CMK (cell line): ENCODE data around the gene LRRN4CL.
"Not testable (repeated sequence)": the region's sequence is repeated elsewhere in the genome, so short reads cannot be mapped to it uniquely, and the experiment has no call there.

ENCODE experiments used
- DNase-seq: peaks from one replicate; pipeline ENCODE4 v3.0.0-alpha.2; 2010; ENCODE audit warnings: low read depth

The LRRN4CL gene

GRCh38 chr11:62709247-62710000 is 20.1 kb upstream of the LRRN4CL start:
- no peak for DNase-seq

- DNase-seq: no peak
Observed at GRCh38 chr11:62708793-62709192, 19.5 kb upstream of the LRRN4CL start.

GRCh38 chr11:62708392-62708791 is 19.1 kb upstream of the LRRN4CL start:
- no peak for DNase-seq

- DNase-seq: no peak
Observed at GRCh38 chr11:62707277-62707861, 18.0 kb upstream of the LRRN4CL start, which contains the start of the genes BSCL2 and GNG3. Gene BSCL2 (minus strand): TSS chr11:62707424. CDS start chr11:62707195, 229 bp downstream. Gene GNG3 (plus strand): TSS chr11:62707676. CDS start chr11:62708296, 620 bp downstream.

DNA sequence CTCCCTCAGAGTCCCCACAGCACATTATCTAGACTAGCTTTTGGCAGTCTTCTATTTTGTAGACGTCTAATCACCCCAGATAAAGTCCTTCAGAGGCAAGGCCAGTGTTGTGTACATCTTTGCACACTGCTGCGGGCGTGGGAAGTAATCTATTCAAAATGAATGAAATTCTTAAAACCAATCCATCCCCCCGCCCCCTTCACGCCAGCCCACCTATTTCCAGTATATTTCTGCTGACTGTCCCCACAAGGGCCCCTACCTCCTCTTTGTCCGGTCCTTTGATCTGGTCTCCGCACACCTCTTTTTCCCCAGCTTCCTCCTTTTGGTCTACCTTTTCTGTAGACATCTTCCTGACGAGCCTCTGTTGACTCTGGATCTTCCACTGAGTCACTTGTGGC is 17.5 kb upstream of the LRRN4CL start:
- no peak for DNase-seq

- DNase-seq: peak; percentile 74
Observed at GRCh38 chr11:62705880-62706849, 16.8 kb upstream of the LRRN4CL start.

DNA sequence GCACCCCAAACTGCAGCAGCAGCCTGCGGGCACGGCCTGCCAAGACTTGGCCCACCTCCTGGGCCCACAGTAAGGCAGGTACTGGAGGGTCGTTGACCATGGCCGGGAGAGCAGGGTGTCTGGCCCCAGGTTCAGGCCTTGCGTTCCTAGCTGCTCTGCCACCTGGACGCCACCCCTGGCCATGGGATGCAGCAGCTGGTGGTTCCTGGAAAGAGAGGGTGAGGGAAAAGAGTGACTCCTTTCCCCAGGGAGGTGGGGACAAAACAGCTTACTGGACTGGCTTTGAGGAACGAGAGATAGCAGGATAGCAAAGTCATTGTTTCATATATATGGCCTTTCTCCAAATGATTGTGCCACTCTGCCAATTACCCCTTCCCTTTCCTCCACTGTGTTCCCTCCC is 16.1 kb upstream of the LRRN4CL start:
- DNase-seq: no peak

DNA sequence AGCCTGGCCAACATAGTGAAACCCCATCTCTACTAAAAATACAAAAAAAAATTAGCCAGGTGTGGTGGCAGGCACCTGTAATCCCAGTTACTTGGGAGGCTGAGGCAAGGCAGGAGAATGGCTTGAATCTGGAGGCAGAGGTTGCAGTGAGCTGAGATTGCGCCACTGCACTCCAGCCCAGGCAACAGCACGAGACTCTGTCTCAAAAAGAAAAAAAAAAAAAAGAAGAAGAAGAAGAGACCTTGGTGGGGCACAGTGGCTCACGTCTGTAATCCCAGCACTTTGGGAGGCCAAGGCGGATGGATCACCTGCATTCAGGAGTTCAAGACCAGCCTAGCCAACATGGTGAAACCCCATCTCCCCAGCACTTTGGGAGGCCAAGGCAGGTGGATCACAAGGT is 14.6 kb upstream of the LRRN4CL start:
- not testable (repeated sequence) for DNase-seq

DNA sequence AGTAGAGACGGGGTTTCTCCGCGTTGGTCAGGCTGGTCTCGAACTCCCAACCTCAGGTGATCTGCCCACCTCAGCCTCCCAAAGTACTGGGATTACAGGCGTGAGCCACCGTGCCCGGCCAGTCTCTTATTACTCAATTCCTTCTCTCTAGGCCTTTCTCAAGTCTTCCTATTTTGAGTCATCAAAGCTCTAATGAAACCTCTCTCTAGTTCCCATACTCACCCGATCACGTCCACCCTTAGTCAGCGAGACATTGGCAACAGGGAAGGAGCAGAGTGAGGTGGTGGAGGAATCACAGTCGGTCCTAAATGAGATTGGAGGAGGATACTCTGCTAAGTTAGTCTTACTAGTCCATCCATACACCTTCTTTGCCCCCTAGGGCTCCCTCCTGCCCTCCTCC is 12.9 kb upstream of the LRRN4CL start:
- DNase-seq: no peak

DNA sequence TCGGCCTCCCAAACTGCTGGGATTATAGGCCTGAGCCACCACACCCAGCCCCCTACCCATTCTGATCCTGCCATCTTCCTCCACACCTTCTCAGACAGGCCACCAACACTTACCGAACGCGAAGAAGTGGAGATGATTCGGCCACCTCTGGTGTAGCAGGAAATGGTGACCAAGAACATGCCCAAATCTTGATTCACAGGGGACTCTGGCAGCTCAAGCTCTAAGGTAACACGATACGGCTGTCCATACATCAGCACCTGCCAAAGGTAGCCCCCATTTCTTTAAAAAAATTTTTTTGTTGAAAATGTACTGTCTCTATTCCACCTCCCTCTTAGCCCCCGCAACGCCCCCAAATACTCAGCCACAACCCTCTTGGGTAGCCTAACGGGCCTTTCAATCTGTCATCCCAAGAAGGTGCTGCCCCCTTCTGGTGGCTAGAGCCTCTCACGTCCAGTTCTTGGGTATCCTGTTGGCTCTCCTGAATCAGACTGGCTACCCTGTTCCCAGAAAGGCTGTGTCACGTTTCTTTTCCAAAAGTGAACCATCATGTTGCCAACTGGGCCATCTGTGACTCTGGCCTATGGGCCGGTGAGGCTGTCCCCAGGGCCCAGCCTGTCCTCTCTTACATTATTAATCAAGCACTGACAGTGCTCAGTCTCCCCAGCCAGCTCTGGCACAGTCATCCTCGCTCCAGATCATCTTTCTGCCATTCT is 5.3 kb upstream of the LRRN4CL start:
- peak; percentile 44 for DNase-seq

DNA sequence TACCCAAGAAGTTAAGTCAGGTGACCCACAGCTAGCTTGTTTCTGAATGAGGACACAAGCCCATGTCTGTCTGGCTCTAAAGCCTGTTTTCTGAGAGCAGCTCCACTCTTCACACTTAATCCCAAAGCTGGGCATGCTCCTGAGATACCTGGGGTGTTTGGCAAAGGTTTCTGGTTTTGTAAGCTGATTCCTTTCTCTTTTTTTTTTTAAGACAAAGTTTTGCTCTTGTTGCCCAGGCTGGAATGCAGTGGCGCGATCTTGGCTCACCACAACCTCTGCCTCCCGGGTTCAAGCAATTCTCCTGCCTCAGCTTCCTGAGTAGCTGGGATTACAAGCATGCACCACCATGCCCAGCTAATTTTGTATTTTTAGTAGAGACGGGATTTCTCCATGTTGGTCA is 4.3 kb upstream of the LRRN4CL start:
- not testable (repeated sequence) for DNase-seq

GRCh38 chr11:62688491-62688890 is 839 bp downstream of the LRRN4CL start:
- DNase-seq: no peak

- DNase-seq: no peak
Observed at GRCh38 chr11:62687508-62688396, 1.6 kb downstream of the LRRN4CL start.

GRCh38 chr11:62682518-62682917 is 6.8 kb downstream of the LRRN4CL start:
- no peak for DNase-seq

DNA sequence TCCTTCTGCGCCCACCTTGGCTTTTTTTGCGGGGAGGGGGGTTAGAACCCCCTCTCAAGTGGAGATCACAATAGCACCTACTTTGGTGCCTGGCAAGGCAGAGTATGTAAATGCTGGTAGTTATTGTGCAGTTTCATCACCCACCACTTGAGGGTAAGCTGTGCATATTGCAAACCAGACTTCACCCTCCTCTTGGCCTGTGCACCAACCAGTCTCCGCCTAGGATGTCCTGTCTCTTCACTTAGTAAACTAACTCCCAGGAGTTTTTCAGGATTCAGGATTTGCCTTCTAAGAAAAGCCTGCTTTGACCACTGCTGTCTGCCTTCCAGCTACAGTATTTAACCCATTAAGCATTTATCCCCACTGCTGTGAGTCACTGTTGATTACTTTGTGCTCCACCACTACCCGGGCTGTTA is 8.5 kb downstream of the LRRN4CL start:
- DNase-seq: no peak

- DNase-seq: peak; percentile 69
Observed at GRCh38 chr11:62678770-62679696, 10.3 kb downstream of the LRRN4CL start, which contains the start of gene UBXN1. Gene UBXN1 (minus strand): TSS chr11:62679073. CDS start chr11:62678923, 150 bp downstream.

DNA sequence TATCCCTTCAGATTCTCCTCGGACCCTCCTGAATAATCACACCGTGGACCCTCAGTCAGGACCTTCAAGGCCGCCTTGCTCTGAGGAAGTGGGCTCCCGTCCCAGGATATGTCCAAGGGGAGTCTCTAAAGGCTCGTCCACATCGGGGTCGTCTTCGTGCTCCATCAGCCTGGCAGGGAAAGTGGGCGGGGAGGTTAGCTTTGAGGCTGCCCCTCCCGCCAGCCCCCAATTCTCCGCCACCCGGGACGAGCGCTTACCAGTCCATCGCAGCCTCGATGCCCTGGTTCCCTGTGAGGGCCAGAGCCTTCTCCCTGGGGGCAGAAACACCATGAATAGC is 10.9 kb downstream of the LRRN4CL start:
- DNase-seq: no peak

DNA sequence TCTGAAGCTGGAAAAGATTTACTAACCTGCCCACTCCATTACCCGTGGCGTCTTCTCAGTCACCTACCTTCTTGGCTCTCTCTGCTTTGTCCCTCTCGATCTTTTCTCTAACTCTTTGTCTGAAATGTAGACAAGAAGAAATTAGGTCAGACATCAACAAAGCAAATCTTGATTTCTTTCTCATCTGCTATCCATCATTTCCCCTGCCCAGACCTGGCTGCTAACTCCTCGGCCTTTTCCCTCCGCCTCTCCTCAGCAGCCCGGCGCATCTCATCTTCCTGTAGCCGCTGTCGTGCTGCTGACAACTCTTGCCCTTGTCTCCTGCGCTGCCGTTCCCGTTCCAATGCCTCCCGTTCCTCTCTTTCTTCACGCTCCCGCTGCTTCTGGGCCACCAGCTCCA is 11.6 kb downstream of the LRRN4CL start:
- no peak for DNase-seq

DNA sequence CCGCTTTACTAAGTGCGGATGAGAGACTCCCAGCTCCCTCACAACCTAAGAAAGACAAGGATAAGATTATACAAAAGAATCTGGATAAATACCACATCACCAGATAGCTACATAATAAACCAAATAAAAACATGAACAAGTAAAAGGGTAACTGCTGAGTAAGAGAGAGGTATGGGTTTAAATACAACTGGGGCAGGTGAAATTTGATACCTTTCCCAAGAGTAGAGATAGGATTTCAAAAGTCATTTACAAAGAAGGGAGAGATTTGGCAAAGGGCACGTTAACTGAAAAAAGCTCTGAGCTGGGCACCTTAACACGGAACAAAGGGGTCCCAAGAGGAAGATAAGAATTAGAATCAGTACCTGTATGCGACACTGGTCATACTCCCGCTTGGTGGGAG is 12.2 kb downstream of the LRRN4CL start:
- DNase-seq: no peak

DNA sequence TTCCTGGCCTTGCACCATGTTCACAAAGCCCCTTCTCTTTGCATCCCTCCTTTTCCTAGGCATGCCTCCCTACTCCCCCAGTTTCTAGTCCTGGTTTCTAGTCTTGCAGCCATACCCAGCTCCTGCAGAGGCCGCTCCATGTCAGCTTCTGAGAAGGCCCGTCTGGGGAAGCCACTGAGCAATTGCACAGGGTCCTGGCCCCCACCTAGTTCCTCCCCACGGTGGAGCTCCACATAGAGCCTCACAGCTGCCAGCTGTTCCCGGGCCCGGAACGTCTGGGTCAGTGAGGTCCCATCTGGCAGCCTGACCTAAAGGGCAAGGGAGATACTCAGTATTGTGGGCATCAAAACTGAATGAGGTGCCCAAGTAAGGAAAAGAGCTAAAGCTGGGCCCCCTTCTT is 12.6 kb downstream of the LRRN4CL start:
- DNase-seq: no peak
